B cell (primary cell): ENCODE results near the gene ARHGEF7.

Source experiments
- CTCF ChIP-seq: fragments of 200-600 bp; IDR thresholded peaks from one replicate; pipeline ENCODE4 v1.8.0; 2022; ENCODE audit warnings: antibody characterized with exemption, mild to moderate bottlenecking
- EZH2 ChIP-seq: IDR thresholded peaks from 2 replicates; pipeline ENCODE4 v1.6.1; 2012; ENCODE audit warnings: borderline replicate concordance, low read depth, mild to moderate bottlenecking, moderate library complexity, low read length; ENCODE audit not compliant: insufficient read depth, poor library complexity, severe bottlenecking

- TF ChIP-seq CTCF (no peak), EZH2 (no peak)
Measured at GRCh38 chr13:111288276-111288675, 173.2 kb downstream of the ARHGEF7 start.
